IMR-90 (cell line): Measurements from ENCODE around the gene FAM83F.

ENCODE experiments used
- BHLHE40 ChIP-seq: fragments of 150-350 bp; IDR thresholded peaks from 2 replicates; pipeline ENCODE4 v1.6.1; 2016; ENCODE audit warnings: mild to moderate bottlenecking, low read depth, low read length
- CEBPB ChIP-seq: IDR thresholded peaks from 2 replicates; pipeline ENCODE4 v1.6.1; 2012; ENCODE audit warnings: low read depth, low read length, improper control_type of control experiment
- CHD1 ChIP-seq: IDR thresholded peaks from 2 replicates; pipeline ENCODE4 v1.6.1; 2012; ENCODE audit warnings: low read depth, low read length, improper control_type of control experiment
- MAZ ChIP-seq: IDR thresholded peaks from 2 replicates; pipeline ENCODE4 v1.6.1; 2012; ENCODE audit warnings: low read depth, mild to moderate bottlenecking, low read length, improper control_type of control experiment, moderate library complexity, borderline replicate concordance
- NFE2L2 ChIP-seq: fragments of 150-350 bp; IDR thresholded peaks from 2 replicates; pipeline ENCODE4 v1.6.1; 2016; ENCODE audit warnings: low read depth, mild to moderate bottlenecking, low read length
- POLR2A ChIP-seq: IDR thresholded peaks from 2 replicates; pipeline ENCODE4 v1.6.1; 2012; ENCODE audit warnings: mild to moderate bottlenecking, low read depth, low read length
- RAD21 ChIP-seq: IDR thresholded peaks from 2 replicates; pipeline ENCODE4 v1.6.1; 2012; ENCODE audit warnings: low read length, improper control_type of control experiment
- RFX5 ChIP-seq: IDR thresholded peaks from 2 replicates; pipeline ENCODE4 v1.8.0; 2012; ENCODE audit warnings: low read depth, mild to moderate bottlenecking, low read length, moderate library complexity
- TF ChIP-seq, protein P1 (sequence below): conservative IDR thresholded peaks from 2 replicates; pipeline ENCODE4 v1.5.1; 2012; ENCODE audit warnings: mild to moderate bottlenecking, low read depth, low read length, improper control_type of control experiment
- TF ChIP-seq, protein P2 (sequence below): fragments of 150-350 bp; IDR thresholded peaks from 2 replicates; pipeline ENCODE4 v1.6.1; 2016; ENCODE audit warnings: low read depth, mild to moderate bottlenecking, low read length, moderate library complexity, borderline replicate concordance

DNA sequence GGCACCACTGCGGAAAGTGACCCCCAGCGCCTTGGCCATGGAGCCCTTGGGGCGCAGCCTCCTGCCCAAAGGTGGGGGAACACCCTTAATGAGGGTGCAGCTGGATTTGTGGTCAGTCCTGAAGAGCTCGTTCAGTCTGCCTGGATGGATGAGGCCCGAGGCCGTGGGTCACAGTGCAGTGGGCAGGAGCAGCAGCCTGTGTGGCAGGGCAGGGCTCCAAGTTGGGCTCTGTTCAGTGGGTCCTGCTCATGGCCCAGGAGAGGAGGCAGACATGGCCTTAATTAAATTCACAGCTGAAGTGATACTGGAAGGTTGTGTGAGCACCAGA, 33.3 kb downstream of the FAM83F start:
- TF ChIP-seq, protein P1, sequence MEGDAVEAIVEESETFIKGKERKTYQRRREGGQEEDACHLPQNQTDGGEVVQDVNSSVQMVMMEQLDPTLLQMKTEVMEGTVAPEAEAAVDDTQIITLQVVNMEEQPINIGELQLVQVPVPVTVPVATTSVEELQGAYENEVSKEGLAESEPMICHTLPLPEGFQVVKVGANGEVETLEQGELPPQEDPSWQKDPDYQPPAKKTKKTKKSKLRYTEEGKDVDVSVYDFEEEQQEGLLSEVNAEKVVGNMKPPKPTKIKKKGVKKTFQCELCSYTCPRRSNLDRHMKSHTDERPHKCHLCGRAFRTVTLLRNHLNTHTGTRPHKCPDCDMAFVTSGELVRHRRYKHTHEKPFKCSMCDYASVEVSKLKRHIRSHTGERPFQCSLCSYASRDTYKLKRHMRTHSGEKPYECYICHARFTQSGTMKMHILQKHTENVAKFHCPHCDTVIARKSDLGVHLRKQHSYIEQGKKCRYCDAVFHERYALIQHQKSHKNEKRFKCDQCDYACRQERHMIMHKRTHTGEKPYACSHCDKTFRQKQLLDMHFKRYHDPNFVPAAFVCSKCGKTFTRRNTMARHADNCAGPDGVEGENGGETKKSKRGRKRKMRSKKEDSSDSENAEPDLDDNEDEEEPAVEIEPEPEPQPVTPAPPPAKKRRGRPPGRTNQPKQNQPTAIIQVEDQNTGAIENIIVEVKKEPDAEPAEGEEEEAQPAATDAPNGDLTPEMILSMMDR: no peak
- no peak for TF ChIP-seq MAZ
- TF ChIP-seq RAD21: no peak
- no peak for TF ChIP-seq RFX5
- no peak for TF ChIP-seq BHLHE40
- no peak for TF ChIP-seq CEBPB
- no peak for TF ChIP-seq POLR2A
- no peak for TF ChIP-seq NFE2L2
- TF ChIP-seq CHD1: no peak
- TF ChIP-seq, protein P2, sequence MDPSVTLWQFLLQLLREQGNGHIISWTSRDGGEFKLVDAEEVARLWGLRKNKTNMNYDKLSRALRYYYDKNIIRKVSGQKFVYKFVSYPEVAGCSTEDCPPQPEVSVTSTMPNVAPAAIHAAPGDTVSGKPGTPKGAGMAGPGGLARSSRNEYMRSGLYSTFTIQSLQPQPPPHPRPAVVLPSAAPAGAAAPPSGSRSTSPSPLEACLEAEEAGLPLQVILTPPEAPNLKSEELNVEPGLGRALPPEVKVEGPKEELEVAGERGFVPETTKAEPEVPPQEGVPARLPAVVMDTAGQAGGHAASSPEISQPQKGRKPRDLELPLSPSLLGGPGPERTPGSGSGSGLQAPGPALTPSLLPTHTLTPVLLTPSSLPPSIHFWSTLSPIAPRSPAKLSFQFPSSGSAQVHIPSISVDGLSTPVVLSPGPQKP: no peak
